K562 (cell line): ENCODE results near the gene ELF1. TPM values are rescaled to one million over a fixed set of nuclear protein-coding genes. Genes with fewer than 3 reads are reported as not detected.

Experiments used
- ATF2 ChIP-seq: sonication (generic); formaldehyde crosslinking; IDR thresholded peaks from 2 replicates; pipeline ENCODE4 v1.8.1; 2022; ENCODE audit warnings: missing genetic modification reagents
- BRCA1 ChIP-seq, 2 experiments: fragments of 450-650 bp in 1 of 2; sonication (generic) in 1 of 2; formaldehyde crosslinking in 1 of 2; IDR thresholded peaks; 2 replicates each; pipeline versions ENCODE4 v1.5.0 to v1.6.1; 2017 to 2020; ENCODE audit warnings: mild to moderate bottlenecking in 1 of 2, missing genetic modification reagents in 1 of 2
- COPS2 ChIP-seq: fragments of 450-650 bp; conservative IDR thresholded peaks from 2 replicates; pipeline ENCODE4 v1.6.1; 2016; ENCODE audit warnings: mild to moderate bottlenecking, moderate library complexity
- CSDE1 ChIP-seq, 2 experiments: fragments of 450-650 bp; IDR thresholded peaks; 2 replicates each; pipeline ENCODE4 v1.6.1; 2016; ENCODE audit warnings: mild to moderate bottlenecking in 1 of 2
- ELF4 ChIP-seq: fragments of 450-650 bp; formaldehyde crosslinking; IDR thresholded peaks from 2 replicates; pipeline ENCODE4 v1.4.0; 2022; ENCODE audit warnings: missing genetic modification characterization
- ESRRA ChIP-seq: fragments of 450-650 bp; IDR thresholded peaks from 2 replicates; pipeline ENCODE4 v1.6.1; 2014; ENCODE audit warnings: low read depth, mild to moderate bottlenecking, moderate library complexity, borderline replicate concordance
- GTF2E2 ChIP-seq: fragments of 200-800 bp; sonication (Bioruptor generic); IDR thresholded peaks from 2 replicates; pipeline ENCODE4 v1.6.1; 2016; ENCODE audit warnings: missing genetic modification characterization, missing compliant biosample characterization
- HDAC1 ChIP-seq, 2 experiments: fragments of 450-650 bp; IDR thresholded peaks; 2 replicates each; pipeline ENCODE4 v1.6.1; 2016 to 2017; ENCODE audit warnings: inconsistent platforms in 1 of 2, mild to moderate bottlenecking in 1 of 2, moderate library complexity in 1 of 2
- ILF3 ChIP-seq: fragments of 450-650 bp; IDR thresholded peaks from 2 replicates; pipeline ENCODE4 v1.6.1; 2018; ENCODE audit warnings: antibody characterized with exemption, mild to moderate bottlenecking, moderate library complexity, borderline replicate concordance
- IRF2 ChIP-seq: sonication (generic); formaldehyde crosslinking; IDR thresholded peaks from 2 replicates; pipeline ENCODE4 v1.8.1; 2022; ENCODE audit warnings: mild to moderate bottlenecking, missing genetic modification reagents
- MAFK ChIP-seq: IDR thresholded peaks from 2 replicates; pipeline ENCODE4 v1.6.1; 2011; ENCODE audit warnings: low read length, improper control_type of control experiment
- MBD2 ChIP-seq: sonication (generic); IDR thresholded peaks from 2 replicates; pipeline ENCODE4 v1.6.1; 2016; ENCODE audit warnings: low read depth, borderline replicate concordance
- MECOM ChIP-seq: fragments of 250-450 bp; sonication (Bioruptor Pico); IDR thresholded peaks from 2 replicates; pipeline ENCODE4 v1.8.0; 2022; ENCODE audit warnings: inconsistent platforms
- NCOA4 ChIP-seq: fragments of 450-650 bp; IDR thresholded peaks from 2 replicates; pipeline ENCODE4 v1.6.1; 2018; ENCODE audit warnings: mild to moderate bottlenecking; ENCODE audit not compliant: partially characterized antibody
- NFXL1 ChIP-seq: fragments of 450-650 bp; formaldehyde crosslinking; IDR thresholded peaks from 2 replicates; pipeline ENCODE4 v1.4.0; 2021; ENCODE audit warnings: mild to moderate bottlenecking
- NUFIP1 ChIP-seq: fragments of 450-650 bp; IDR thresholded peaks from 2 replicates; pipeline ENCODE4 v1.6.1; 2018; ENCODE audit not compliant: partially characterized antibody
- RAD51 ChIP-seq: fragments of 450-650 bp; IDR thresholded peaks from 2 replicates; pipeline ENCODE4 v1.7.1; 2016; ENCODE audit warnings: low read depth, mild to moderate bottlenecking, borderline replicate concordance
- RBM15 ChIP-seq: fragments of 200-400 bp; formaldehyde crosslinking; IDR thresholded peaks from 2 replicates; pipeline ENCODE4 v1.6.1; 2018; ENCODE audit warnings: mild to moderate bottlenecking, low read length, moderate library complexity; ENCODE audit not compliant: insufficient read depth
- SREBF1 ChIP-seq: fragments of 150-350 bp; IDR thresholded peaks from 2 replicates; pipeline ENCODE4 v1.6.1; 2014; ENCODE audit warnings: antibody characterized with exemption, low read depth, low read length, borderline replicate concordance
- TEAD4 ChIP-seq, 2 experiments: sonication (generic) in 1 of 2; formaldehyde crosslinking in 1 of 2; IDR thresholded peaks; 2 replicates each; pipeline versions ENCODE4 v1.6.1 to v1.8.0; 2012 to 2022; ENCODE audit warnings: borderline replicate concordance in 1 of 2, inconsistent platforms in 1 of 2, low read length in 1 of 2, mild to moderate bottlenecking in 1 of 2, missing genetic modification reagents in 1 of 2
- TSHZ1 ChIP-seq: fragments of 250-450 bp; sonication (Bioruptor Pico); IDR thresholded peaks from 2 replicates; pipeline ENCODE4 v1.4.0; 2020; ENCODE audit warnings: mild to moderate bottlenecking, moderate library complexity
- ZNF140 ChIP-seq: fragments of 250-450 bp; sonication (Bioruptor Pico); IDR thresholded peaks from 2 replicates; pipeline ENCODE4 v1.8.0; 2021; ENCODE audit warnings: moderate library complexity, mild to moderate bottlenecking, inconsistent platforms
- ZNF184 ChIP-seq: sonication (generic); formaldehyde crosslinking; IDR thresholded peaks from 2 replicates; pipeline ENCODE4 v1.5.0; 2020; ENCODE audit warnings: missing genetic modification reagents
- ZNF263 ChIP-seq: sonication (generic); formaldehyde crosslinking; IDR thresholded peaks from 2 replicates; pipeline ENCODE4 v1.8.0; 2022; ENCODE audit warnings: mild to moderate bottlenecking, missing genetic modification reagents, borderline replicate concordance
- ZNF561 ChIP-seq: fragments of 450-650 bp; formaldehyde crosslinking; conservative IDR thresholded peaks from 2 replicates; pipeline ENCODE4 v1.4.0; 2020; ENCODE audit warnings: mild to moderate bottlenecking, moderate library complexity
- ZNF699 ChIP-seq: fragments of 250-450 bp; sonication (Bioruptor Pico); IDR thresholded peaks from 2 replicates; pipeline ENCODE4 v1.8.0; 2021; ENCODE audit warnings: mild to moderate bottlenecking, moderate library complexity; ENCODE audit not compliant: insufficient replicate concordance
- ZNF75A ChIP-seq: fragments of 450-650 bp; formaldehyde crosslinking; IDR thresholded peaks from 2 replicates; pipeline ENCODE4 v1.4.0; 2020; ENCODE audit warnings: mild to moderate bottlenecking
- polyA plus RNA-seq, 8 experiments: library from polyadenylated mRNA; depleted of rRNA in 4 of 8; stranded (reverse) in 5 of 8; unstranded in 3 of 8; fragments of >200 nt; fragmentation: Nextera tagmentation in 2 of 8; fragmentation: Illumina TruSeq in 1 of 8; extraction: Ambion mirVana in 2 of 8; extraction: Trizol in 1 of 8; gene quantifications; 2 replicates each; pipeline versions ENCODE4 v1.2.1 to v1.2.3, GENCODE V29; 2011 to 2014; ENCODE audit warnings: inconsistent platforms in 1 of 8, missing spikeins in 1 of 8
- total RNA-seq, 7 experiments: library from RNA; depleted of rRNA in 6 of 7; stranded (reverse); fragments of >200 nt in 6 of 7; fragmentation: Illumina TruSeq in 2 of 7; extraction: Trizol in 2 of 7; gene quantifications; 2 replicates each; pipeline versions ENCODE4 v1.2.1 to v1.2.3, GENCODE V29; 2011 to 2021; ENCODE audit warnings: low replicate concordance in 1 of 7

Gene ELF1
- total and polyA plus RNA-seq, 9 of the 15 experiments (the other 6 are each of a cell fraction or from before 2014, with no cell fraction given): 24.7 to 54.4 (median 33.4) TPM

- TF ChIP-seq ATF2 (CRISPR knock-in tag) (no peak), MECOM (CRISPR knock-in tag) (no peak), ZNF699 (CRISPR knock-in tag) (no peak), NUFIP1 (no peak), ZNF75A (no peak), MAFK (no peak), COPS2 (no peak), ESRRA (no peak), TSHZ1 (CRISPR knock-in tag) (no peak), SREBF1 (no peak), ILF3 (no peak), NCOA4 (no peak), HDAC1 (IDR thresholded peaks at IDR 0.05) (peak in 1 of 2 experiments; percentile 52; a peak in 1 of 4 replicates), CSDE1 (IDR thresholded peaks at IDR 0.05) (no peak), IRF2 (CRISPR knock-in tag) (no peak), ELF4 (no peak), TEAD4 (IDR thresholded peaks at IDR 0.05; ENCODE audit: low read length) (peak; percentile 42), TEAD4 (CRISPR knock-in tag; IDR thresholded peaks at IDR 0.05; ENCODE audit: borderline replicate concordance) (no peak), BRCA1 (IDR thresholded peaks at IDR 0.05) (no peak), BRCA1 (CRISPR knock-in tag; IDR thresholded peaks at IDR 0.05) (no peak), GTF2E2 (tag) (no peak), MBD2 (no peak), ZNF561 (CRISPR knock-in tag) (no peak), ZNF263 (CRISPR knock-in tag) (no peak), RAD51 (peak; percentile 35; the same call in 1 of the 2 replicates), NFXL1 (CRISPR knock-in tag) (no peak), ZNF140 (CRISPR knock-in tag) (no peak; the same call in 1 of the 2 replicates), RBM15 (no peak), ZNF184 (CRISPR knock-in tag) (no peak)
These were observed at the start of gene ELF1 (continued) for GRCh38 chr13:41019011-41019487.
